HL-60 (cell line): ENCODE data around the gene CNTN2.

Experiments used
- DNase-seq, 2 experiments: peaks; one replicate each; pipeline ENCODE4 v3.0.0-alpha.2; 2010 to 2020; ENCODE audit warnings: low read depth in 1 of 2, low spot score in 1 of 2
- H3K27ac ChIP-seq: fragments of 250-450 bp; sonication (Bioruptor Pico); replicated peaks from 2 replicates; pipeline ENCODE4 v1.5.1; 2020; ENCODE audit warnings: mild to moderate bottlenecking, moderate library complexity
- H3K27me3 ChIP-seq: fragments of 250-450 bp; sonication (Bioruptor Pico); 2 replicates; pipeline ENCODE4 v1.5.1; 2021; ENCODE audit warnings: mild to moderate bottlenecking, moderate library complexity; ENCODE audit not compliant: insufficient read depth, poor library complexity, severe bottlenecking
- H3K4me3 ChIP-seq: replicated peaks from 2 replicates; pipeline ENCODE4 v1.5.1; 2011; ENCODE audit warnings: mild to moderate bottlenecking, control low read depth, low read length; ENCODE audit not compliant: insufficient read depth
- GABPA ChIP-seq: IDR thresholded peaks from 2 replicates; pipeline ENCODE4 v1.6.1; 2012; ENCODE audit warnings: low read depth
- POLR2AphosphoS5 ChIP-seq: IDR thresholded peaks from 2 replicates; pipeline ENCODE4 v1.6.1; 2012; ENCODE audit warnings: low read depth
- SPI1 ChIP-seq: IDR thresholded peaks from 2 replicates; pipeline ENCODE4 v1.6.1; 2012; ENCODE audit warnings: low read depth, mild to moderate bottlenecking, borderline replicate concordance
- TF ChIP-seq, protein P1 (sequence below): IDR thresholded peaks from one replicate; pipeline ENCODE4 v1.5.1; 2011; ENCODE audit warnings: low read length, control low read depth, inconsistent platforms; ENCODE audit not compliant: insufficient read depth
- TF ChIP-seq, protein P2 (sequence below): IDR thresholded peaks from 2 replicates; pipeline ENCODE4 v1.6.1; 2012; ENCODE audit warnings: low read depth; ENCODE audit not compliant: insufficient replicate concordance

CNTN2 gene

DNA sequence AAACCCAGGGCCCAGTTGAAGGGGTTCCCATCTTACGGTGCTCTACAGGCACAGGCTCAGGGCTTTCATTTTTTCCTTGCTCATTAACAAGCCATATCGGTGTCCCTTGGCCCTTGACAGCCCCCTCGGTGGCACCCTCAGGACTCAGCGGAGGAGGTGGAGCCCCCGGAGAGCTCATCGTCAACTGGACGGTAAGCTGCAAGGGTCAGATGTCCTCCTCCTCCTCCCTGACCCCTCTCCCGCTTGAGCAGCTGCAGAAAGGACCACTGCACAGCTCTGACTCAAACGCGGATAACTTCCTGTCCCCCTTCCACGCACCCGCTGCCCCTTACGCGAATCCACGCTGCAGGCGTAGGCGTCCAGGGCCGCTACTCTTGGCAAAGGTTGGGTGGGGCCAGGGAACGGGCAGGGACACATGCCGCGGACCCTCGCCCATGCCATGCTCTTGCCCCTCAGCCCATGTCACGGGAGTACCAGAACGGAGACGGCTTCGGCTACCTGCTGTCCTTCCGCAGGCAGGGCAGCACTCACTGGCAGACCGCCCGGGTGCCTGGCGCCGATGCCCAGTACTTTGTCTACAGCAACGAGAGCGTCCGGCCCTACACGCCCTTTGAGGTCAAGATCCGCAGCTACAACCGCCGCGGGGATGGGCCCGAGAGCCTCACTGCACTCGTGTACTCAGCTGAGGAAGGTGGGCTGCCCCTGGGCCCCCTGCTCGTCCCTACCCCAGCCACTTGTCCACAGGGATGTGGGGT is 26.5 kb downstream of the CNTN2 start:
- Histone ChIP-seq H3K27me3 (no peaks in the 10 kb centered on the region), H3K4me3 (no peak overlapping the region), H3K27ac (no peak overlapping the region)
- TF ChIP-seq SPI1, result no peak
- DNase-seq, result no peak

DNA sequence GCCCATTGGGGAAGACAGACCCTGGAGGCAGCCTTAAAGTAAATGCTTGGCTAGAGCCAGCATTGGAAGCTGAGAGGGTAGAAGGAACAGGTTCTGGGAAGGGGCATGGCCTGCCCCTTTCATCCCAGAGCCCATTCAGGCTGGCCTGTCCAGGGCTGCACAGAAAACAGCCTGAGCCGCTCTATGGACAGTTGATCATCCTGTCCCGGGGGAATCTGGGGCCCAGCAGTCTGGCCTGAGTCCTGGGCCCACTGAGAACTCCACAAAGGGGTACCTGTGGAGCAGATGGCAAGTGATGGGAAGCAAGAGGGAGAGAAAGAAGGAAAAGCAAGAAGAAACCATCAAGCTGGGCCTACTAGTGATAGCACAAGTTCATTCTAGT is 28.0 kb downstream of the CNTN2 start:
- Histone ChIP-seq H3K27me3 (no peaks in the 10 kb centered on the region), H3K27ac (no peak overlapping the region), H3K4me3 (no peak overlapping the region)
- TF ChIP-seq POLR2AphosphoS5 (no peak), SPI1 (no peak)
- TF ChIP-seq, protein P1, sequence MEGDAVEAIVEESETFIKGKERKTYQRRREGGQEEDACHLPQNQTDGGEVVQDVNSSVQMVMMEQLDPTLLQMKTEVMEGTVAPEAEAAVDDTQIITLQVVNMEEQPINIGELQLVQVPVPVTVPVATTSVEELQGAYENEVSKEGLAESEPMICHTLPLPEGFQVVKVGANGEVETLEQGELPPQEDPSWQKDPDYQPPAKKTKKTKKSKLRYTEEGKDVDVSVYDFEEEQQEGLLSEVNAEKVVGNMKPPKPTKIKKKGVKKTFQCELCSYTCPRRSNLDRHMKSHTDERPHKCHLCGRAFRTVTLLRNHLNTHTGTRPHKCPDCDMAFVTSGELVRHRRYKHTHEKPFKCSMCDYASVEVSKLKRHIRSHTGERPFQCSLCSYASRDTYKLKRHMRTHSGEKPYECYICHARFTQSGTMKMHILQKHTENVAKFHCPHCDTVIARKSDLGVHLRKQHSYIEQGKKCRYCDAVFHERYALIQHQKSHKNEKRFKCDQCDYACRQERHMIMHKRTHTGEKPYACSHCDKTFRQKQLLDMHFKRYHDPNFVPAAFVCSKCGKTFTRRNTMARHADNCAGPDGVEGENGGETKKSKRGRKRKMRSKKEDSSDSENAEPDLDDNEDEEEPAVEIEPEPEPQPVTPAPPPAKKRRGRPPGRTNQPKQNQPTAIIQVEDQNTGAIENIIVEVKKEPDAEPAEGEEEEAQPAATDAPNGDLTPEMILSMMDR, result no peak
- TF ChIP-seq, protein P2, sequence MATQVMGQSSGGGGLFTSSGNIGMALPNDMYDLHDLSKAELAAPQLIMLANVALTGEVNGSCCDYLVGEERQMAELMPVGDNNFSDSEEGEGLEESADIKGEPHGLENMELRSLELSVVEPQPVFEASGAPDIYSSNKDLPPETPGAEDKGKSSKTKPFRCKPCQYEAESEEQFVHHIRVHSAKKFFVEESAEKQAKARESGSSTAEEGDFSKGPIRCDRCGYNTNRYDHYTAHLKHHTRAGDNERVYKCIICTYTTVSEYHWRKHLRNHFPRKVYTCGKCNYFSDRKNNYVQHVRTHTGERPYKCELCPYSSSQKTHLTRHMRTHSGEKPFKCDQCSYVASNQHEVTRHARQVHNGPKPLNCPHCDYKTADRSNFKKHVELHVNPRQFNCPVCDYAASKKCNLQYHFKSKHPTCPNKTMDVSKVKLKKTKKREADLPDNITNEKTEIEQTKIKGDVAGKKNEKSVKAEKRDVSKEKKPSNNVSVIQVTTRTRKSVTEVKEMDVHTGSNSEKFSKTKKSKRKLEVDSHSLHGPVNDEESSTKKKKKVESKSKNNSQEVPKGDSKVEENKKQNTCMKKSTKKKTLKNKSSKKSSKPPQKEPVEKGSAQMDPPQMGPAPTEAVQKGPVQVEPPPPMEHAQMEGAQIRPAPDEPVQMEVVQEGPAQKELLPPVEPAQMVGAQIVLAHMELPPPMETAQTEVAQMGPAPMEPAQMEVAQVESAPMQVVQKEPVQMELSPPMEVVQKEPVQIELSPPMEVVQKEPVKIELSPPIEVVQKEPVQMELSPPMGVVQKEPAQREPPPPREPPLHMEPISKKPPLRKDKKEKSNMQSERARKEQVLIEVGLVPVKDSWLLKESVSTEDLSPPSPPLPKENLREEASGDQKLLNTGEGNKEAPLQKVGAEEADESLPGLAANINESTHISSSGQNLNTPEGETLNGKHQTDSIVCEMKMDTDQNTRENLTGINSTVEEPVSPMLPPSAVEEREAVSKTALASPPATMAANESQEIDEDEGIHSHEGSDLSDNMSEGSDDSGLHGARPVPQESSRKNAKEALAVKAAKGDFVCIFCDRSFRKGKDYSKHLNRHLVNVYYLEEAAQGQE, result no peak
- DNase-seq, result no peak

DNA sequence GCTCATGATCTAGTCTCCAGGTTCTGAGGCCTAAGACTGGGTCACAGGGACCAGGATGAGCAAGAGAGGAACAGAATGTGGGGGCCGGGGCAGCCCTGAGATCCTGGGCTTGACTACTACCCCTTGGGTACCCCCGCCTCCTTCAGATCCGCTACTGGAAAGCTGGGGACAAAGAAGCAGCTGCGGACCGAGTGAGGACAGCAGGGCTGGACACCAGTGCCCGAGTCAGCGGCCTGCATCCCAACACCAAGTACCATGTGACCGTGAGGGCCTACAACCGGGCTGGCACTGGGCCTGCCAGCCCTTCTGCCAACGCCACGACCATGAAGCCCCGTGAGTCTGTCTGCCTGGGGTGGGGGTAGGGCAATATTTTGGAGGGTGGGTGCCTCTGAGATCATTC is 28.8 kb downstream of the CNTN2 start:
- Histone ChIP-seq H3K27me3 (no peaks in the 10 kb centered on the region), H3K27ac (no peak overlapping the region), H3K4me3 (no peak overlapping the region)
- no peak for TF ChIP-seq POLR2AphosphoS5
- TF ChIP-seq SPI1, result no peak
- TF ChIP-seq, protein P1, result no peak
- TF ChIP-seq, protein P2, result no peak
- TF ChIP-seq GABPA, result no peak
- no peak for DNase-seq

DNA sequence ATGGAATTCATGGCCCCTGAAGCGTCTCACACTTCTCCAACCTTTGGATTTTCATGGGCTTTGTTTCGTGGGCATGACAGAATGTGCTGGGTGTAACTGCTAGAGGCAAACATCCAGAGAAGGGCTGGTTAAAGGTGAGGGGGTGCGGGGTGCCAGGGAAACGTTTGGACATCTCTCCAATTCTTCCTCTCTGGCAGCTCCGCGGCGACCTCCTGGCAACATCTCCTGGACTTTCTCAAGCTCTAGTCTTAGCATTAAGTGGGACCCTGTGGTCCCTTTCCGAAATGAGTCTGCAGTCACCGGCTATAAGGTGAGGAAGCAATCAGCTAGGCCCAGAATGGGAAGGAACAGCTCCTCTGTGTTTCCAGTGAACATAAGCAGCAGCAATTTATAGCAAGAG is 29.3 kb downstream of the CNTN2 start:
- no peak for DNase-seq
- TF ChIP-seq GABPA (no peak), SPI1 (no peak), POLR2AphosphoS5 (no peak)
- TF ChIP-seq, protein P2, result no peak
- TF ChIP-seq, protein P1, result no peak
- Histone ChIP-seq H3K4me3 (no peak overlapping the region), H3K27me3 (no peaks in the 10 kb centered on the region), H3K27ac (no peak overlapping the region)
